Measurements from ENCODE around the gene MRPS18C. TPM values are rescaled to one million over a fixed set of nuclear protein-coding genes. Genes with fewer than 3 reads are reported as not detected.
A peak's percentile ranks its signal among the peaks of the same experiment; 100 is the strongest.

The MRPS18C gene
- total RNA-seq = 10 to 100 TPM; 22.4 to 29.1 (median 24.1) TPM
- long read RNA-seq, transcript MRPS18C-201 (6 exons, 1,643 nt) = major isoform, 13 of 19 reads
- long read RNA-seq, partial matches to known transcripts = 2 of 19 reads
- long read RNA-seq, other reads (novel, unspliced or antisense) = 2 of 19 reads

GRCh38 chr4:83455281-83456183 is at the start of gene MRPS18C, which contains the start of gene HELQ:
Gene MRPS18C, plus strand, starts transcription at chr4:83456058. Its CDS starts 20 bp downstream, at chr4:83456078.
Gene HELQ, minus strand, starts transcription at chr4:83455823. Its CDS starts 130 bp downstream, at chr4:83455693.
- Histone ChIP-seq H3K27me3 (no peaks in the 10 kb centered on the region), H3K4me1 (peaks cover 0 to 11% (median 4%) of the 10 kb centered on the region in 4 donors), H3K27ac (peak within 1 kb of the TSS; percentile 93 to 94 (median 93)), H3K36me3 (peaks cover 0 to 38% (median 5%) of the 10 kb centered on the region in 4 donors), H3K9me3 (no peaks in the 10 kb centered on the region), H3K4me3 (peak within 1 kb of the TSS; percentile 72 to 75 (median 75))
- TF ChIP-seq POLR2A (IDR thresholded peaks at IDR 0.05) = peak; percentile 78
- peak; percentile 6 to 27 (median 20) for TF ChIP-seq CTCF (IDR thresholded peaks at IDR 0.05)
- ATAC-seq = peak; percentile 97 to 98 (median 98)
- intact Hi-C loops (cut with DNase I) = no loop called here
- WGBS (ENCODE audit: insufficient coverage, low coverage, low lambda C conversion rate, missing lambda C conversion rate) = 0% methylated on average over 42 of the region's 58 CpGs
- DNase-seq = peak; percentile 94 to 97 (median 96)

- Histone ChIP-seq H3K27me3 (no peaks in the 10 kb centered on the region), H3K4me3 (no peak overlapping the region), H3K36me3 (peaks cover 0 to 4% (median 0%) of the 10 kb centered on the region in 4 donors), H3K9me3 (no peaks in the 10 kb centered on the region), H3K4me1 (peaks cover 0 to 19% (median 6%) of the 10 kb centered on the region in 4 donors), H3K27ac (no peak overlapping the region)
- TF ChIP-seq POLR2A (IDR thresholded peaks at IDR 0.05) (no peak), CTCF (IDR thresholded peaks at IDR 0.05) (no peak)
- intact Hi-C loops (cut with DNase I) = no loop called here
- no peak for ATAC-seq
- DNase-seq = no peak
- 90% methylated on average over 1 of the region's 1 CpG for WGBS (ENCODE audit: insufficient coverage, low coverage, low lambda C conversion rate, missing lambda C conversion rate)
Observed at GRCh38 chr4:83408908-83409307, 47.0 kb upstream of the MRPS18C start.

- 94% methylated on average over 2 of the region's 2 CpGs for WGBS (ENCODE audit: insufficient coverage, low coverage, low lambda C conversion rate, missing lambda C conversion rate)
- intact Hi-C loops (cut with DNase I) = no loop called here
- no peak for ATAC-seq
- H3K36me3 ChIP-seq = peaks cover 0 to 8% (median 2%) of the 10 kb centered on the region in 4 donors
- no peak for TF ChIP-seq POLR2A (IDR thresholded peaks at IDR 0.05)
- no peak overlapping the region for H3K27ac ChIP-seq
- H3K4me1 ChIP-seq = no peaks in the 10 kb centered on the region
- H3K4me3 ChIP-seq = no peak overlapping the region
- no peaks in the 10 kb centered on the region for H3K9me3 ChIP-seq
- no peak for DNase-seq
- H3K27me3 ChIP-seq = no peaks in the 10 kb centered on the region
Observed at GRCh38 chr4:83413676-83414075, 42.2 kb upstream of the MRPS18C start.

- H3K36me3 ChIP-seq = peaks cover 0 to 14% (median 6%) of the 10 kb centered on the region in 4 donors
- DNase-seq (no peak), ATAC-seq (no peak)
- intact Hi-C loops (cut with DNase I) = no loop called here
- TF ChIP-seq POLR2A (IDR thresholded peaks at IDR 0.05) (no peak), CTCF (IDR thresholded peaks at IDR 0.05) (no peak)
- H3K9me3 ChIP-seq = no peaks in the 10 kb centered on the region
- no peak overlapping the region for H3K27ac ChIP-seq
- no peaks in the 10 kb centered on the region for H3K4me1 ChIP-seq
- H3K27me3 ChIP-seq = no peaks in the 10 kb centered on the region
- WGBS (ENCODE audit: insufficient coverage, low coverage, low lambda C conversion rate, missing lambda C conversion rate) = 80% methylated on average over 4 of the region's 4 CpGs
- H3K4me3 ChIP-seq = no peak overlapping the region
Observed at GRCh38 chr4:83417566-83417965, 38.3 kb upstream of the MRPS18C start.

GRCh38 chr4:83418211-83418610 is 37.6 kb upstream of the MRPS18C start:
- Histone ChIP-seq H3K9me3 (no peaks in the 10 kb centered on the region), H3K4me1 (no peaks in the 10 kb centered on the region), H3K4me3 (no peak overlapping the region), H3K27ac (no peak overlapping the region), H3K36me3 (peaks cover 0 to 16% (median 8%) of the 10 kb centered on the region in 4 donors), H3K27me3 (no peaks in the 10 kb centered on the region)
- TF ChIP-seq CTCF (IDR thresholded peaks at IDR 0.05) (no peak), POLR2A (IDR thresholded peaks at IDR 0.05) (no peak)
- ATAC-seq (no peak), DNase-seq (no peak)
- intact Hi-C loops (cut with DNase I) = no loop called here

All from right lobe of liver (tissue), 6 donors.